ENCODE results near the gene CRY2.

CRY2 gene

GRCh38 chr11:45890886-45891550 lies 43.7 kb downstream of the CRY2 start:
- TF ChIP-seq, protein P1, sequence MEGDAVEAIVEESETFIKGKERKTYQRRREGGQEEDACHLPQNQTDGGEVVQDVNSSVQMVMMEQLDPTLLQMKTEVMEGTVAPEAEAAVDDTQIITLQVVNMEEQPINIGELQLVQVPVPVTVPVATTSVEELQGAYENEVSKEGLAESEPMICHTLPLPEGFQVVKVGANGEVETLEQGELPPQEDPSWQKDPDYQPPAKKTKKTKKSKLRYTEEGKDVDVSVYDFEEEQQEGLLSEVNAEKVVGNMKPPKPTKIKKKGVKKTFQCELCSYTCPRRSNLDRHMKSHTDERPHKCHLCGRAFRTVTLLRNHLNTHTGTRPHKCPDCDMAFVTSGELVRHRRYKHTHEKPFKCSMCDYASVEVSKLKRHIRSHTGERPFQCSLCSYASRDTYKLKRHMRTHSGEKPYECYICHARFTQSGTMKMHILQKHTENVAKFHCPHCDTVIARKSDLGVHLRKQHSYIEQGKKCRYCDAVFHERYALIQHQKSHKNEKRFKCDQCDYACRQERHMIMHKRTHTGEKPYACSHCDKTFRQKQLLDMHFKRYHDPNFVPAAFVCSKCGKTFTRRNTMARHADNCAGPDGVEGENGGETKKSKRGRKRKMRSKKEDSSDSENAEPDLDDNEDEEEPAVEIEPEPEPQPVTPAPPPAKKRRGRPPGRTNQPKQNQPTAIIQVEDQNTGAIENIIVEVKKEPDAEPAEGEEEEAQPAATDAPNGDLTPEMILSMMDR (IDR thresholded peaks at IDR 0.05; ENCODE audit: control insufficient read depth, insufficient read depth, low read depth, low read length, missing control alignments) = no peak
- no peak for DNase-seq (ENCODE audit: low read depth)
- H3K4me3 ChIP-seq (ENCODE audit: control insufficient read depth, low read depth, low read length) = no peak overlapping the region

DNA sequence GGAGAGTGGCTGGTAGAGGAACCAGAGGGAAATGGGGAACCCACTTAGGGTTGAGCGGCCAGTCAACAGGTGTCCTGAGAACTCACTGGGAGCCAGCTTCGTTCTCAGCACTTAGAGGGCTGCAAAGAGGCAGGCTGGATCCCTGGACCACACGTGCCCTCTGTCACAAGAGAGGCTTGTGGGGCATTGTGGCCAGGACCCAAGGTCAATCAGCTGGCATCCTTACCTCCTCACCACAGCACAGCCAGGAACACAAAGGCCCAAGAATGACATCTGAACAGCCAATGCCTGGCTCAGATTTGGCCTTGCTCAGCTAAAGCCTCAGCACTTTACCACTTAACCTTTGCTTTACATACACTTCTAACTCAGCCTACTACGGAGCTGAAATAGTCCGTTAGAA lies 45.6 kb downstream of the CRY2 start:
- TF ChIP-seq, protein P1 (IDR thresholded peaks at IDR 0.05; ENCODE audit: control insufficient read depth, insufficient read depth, low read depth, low read length, missing control alignments) = no peak
- H3K4me3 ChIP-seq (ENCODE audit: control insufficient read depth, low read depth, low read length) = no peak overlapping the region
- DNase-seq (ENCODE audit: low read depth) = no peak

- TF ChIP-seq, protein P1 (IDR thresholded peaks at IDR 0.05; ENCODE audit: control insufficient read depth, insufficient read depth, low read depth, low read length, missing control alignments) = no peak
- no peak for DNase-seq (ENCODE audit: low read depth)
- H3K4me3 ChIP-seq (ENCODE audit: control insufficient read depth, low read depth, low read length) = no peak overlapping the region
Measured at GRCh38 chr11:45894555-45895247, 47.4 kb downstream of the CRY2 start.

DNA sequence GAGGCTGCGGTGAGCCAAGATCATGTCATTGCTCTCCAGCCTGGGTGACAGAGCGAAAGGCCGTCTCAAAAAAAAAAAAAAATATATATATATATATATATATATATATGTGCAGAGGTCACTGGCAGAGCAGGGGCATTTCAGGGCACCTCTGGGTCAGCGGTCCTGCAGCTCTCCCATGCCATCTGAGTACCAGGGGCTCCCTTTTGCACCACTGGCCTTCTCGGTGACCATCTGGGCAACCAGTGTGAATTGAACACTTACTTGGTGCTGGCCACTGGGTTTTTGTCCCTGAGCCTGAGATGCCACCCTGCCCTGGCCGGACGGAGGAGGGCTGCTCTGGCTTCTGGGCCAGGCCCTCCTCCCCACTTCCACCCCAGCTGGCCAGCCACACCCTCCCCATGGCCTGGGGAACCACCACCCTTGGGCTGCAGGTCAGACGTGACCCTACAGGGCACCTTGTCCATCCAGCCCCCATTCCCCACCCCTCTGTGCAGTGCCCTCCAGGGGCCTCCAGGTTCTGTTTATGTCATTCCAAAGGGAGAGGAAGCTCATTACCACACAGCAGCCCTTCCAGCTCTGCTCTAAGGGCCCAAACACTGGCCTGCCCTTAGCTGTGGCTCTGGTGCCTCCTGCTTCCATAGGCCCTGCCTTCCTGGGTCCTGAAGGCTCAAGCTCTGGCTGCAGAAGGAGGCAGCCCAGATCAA lies 48.4 kb downstream of the CRY2 start:
- H3K4me3 ChIP-seq (ENCODE audit: control insufficient read depth, low read depth, low read length) = no peak overlapping the region
- DNase-seq (ENCODE audit: low read depth) = no peak
- TF ChIP-seq, protein P1 (IDR thresholded peaks at IDR 0.05; ENCODE audit: control insufficient read depth, insufficient read depth, low read depth, low read length, missing control alignments) = no peak

DNA sequence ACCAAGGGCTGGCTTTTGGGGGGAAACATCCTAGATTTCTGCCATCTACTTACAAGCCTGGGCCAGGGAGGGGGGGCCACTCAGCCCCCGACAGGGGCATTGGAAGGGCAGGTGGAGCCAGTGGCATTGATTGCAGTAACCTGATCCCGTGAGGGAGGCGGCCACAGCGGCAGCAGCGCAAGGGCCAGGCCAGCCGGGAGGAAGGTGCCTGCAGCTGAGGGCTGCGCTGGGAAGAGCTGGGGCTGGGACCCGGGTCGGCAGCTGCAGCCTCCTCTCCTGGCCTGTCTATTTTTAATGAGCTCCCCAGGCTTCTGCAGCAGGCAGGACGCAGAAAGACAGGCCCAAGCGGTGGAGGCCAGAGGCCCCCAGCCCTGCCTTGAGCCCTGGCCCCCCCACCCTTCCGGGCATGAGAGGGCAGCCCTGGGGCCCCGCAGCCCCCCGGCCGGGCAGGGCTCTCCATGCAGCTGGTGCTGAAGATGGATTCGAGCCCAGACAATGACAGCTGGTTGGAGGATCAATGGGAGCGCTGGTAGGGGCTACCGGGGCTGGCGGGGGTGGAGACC lies 49.2 kb downstream of the CRY2 start:
- TF ChIP-seq, protein P1 (IDR thresholded peaks at IDR 0.05; ENCODE audit: control insufficient read depth, insufficient read depth, low read depth, low read length, missing control alignments) = no peak
- no peak overlapping the region for H3K4me3 ChIP-seq (ENCODE audit: control insufficient read depth, low read depth, low read length)
- DNase-seq (ENCODE audit: low read depth) = no peak

DNA sequence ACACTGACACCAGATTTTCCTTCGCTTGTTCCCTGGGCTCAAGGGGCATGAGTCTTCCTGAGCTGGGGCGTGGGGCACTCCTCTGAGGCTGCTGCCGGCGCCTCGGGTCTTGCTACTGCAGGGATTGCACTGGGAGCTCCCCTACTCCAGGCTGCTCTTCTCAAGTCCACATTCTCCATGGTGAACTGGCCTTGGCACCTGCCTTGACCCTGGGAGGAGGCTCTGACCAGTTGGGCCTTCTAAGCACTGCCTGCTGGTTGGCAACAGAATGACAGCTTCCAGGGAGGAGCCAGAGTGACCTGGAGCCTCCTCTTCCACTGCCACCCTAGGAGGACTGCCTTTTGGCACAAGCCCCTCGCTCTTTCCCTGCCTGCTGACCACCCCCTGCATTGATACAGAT lies 50.3 kb downstream of the CRY2 start:
- DNase-seq (ENCODE audit: low read depth) = no peak
- no peak overlapping the region for H3K4me3 ChIP-seq (ENCODE audit: control insufficient read depth, low read depth, low read length)
- TF ChIP-seq, protein P1 (IDR thresholded peaks at IDR 0.05; ENCODE audit: control insufficient read depth, insufficient read depth, low read depth, low read length, missing control alignments) = no peak
